GM20431 (cell line): ENCODE data around the gene CASP3.

Experiments
- in situ Hi-C: fragments of 300-500 bp; cut with MseI, MboI; formaldehyde crosslinking; loops from one replicate; pipeline ENCODE4 v1.15.0; 2020; ENCODE audit warnings: low sequenced_read_pairs; ENCODE audit not compliant: unreplicated experiment

The CASP3 gene

GRCh38 chr4:184649026-184649970 lies at the start of gene CASP3, which contains the start of gene PRIMPOL:
TSS of gene CASP3 (minus strand) at chr4:184649447. CDS start at chr4:184638453, 10,994 bp downstream.
TSS of gene PRIMPOL (plus strand) at chr4:184649738. CDS start at chr4:184657141, 7,403 bp downstream.
- in situ Hi-C loops, result no loop called here

GRCh38 chr4:184697956-184698355 lies 48.7 kb upstream of the CASP3 start:
- in situ Hi-C loops, result no loop called here

- in situ Hi-C loops, result no loop called here
These were observed 46.1 kb upstream of the CASP3 start for GRCh38 chr4:184695178-184695896.

GRCh38 chr4:184694412-184694956 lies 45.2 kb upstream of the CASP3 start:
- in situ Hi-C loops, result no loop called here

GRCh38 chr4:184693056-184693455 lies 43.8 kb upstream of the CASP3 start:
- in situ Hi-C loops, result no loop called here

- in situ Hi-C loops, result no loop called here
These were observed 40.4 kb upstream of the CASP3 start for GRCh38 chr4:184689681-184690080.

- in situ Hi-C loops, result no loop called here
These were observed 39.2 kb upstream of the CASP3 start for GRCh38 chr4:184688447-184688846.

GRCh38 chr4:184688005-184688404 lies 38.8 kb upstream of the CASP3 start:
- in situ Hi-C loops, result no loop called here

GRCh38 chr4:184684491-184685189 lies 35.4 kb upstream of the CASP3 start:
- in situ Hi-C loops, result no loop called here

- in situ Hi-C loops, result no loop called here
These were observed 32.7 kb upstream of the CASP3 start for GRCh38 chr4:184681916-184682315.

- in situ Hi-C loops, result no loop called here
These were observed 31.5 kb upstream of the CASP3 start for GRCh38 chr4:184680698-184681097.

- in situ Hi-C loops, result no loop called here
These were observed 26.7 kb upstream of the CASP3 start for GRCh38 chr4:184675821-184676492.

- in situ Hi-C loops, result no loop called here
These were observed 25.8 kb upstream of the CASP3 start for GRCh38 chr4:184675018-184675417.

- in situ Hi-C loops, result no loop called here
These were observed 24.8 kb upstream of the CASP3 start for GRCh38 chr4:184674011-184674410.

- in situ Hi-C loops, result no loop called here
These were observed 23.5 kb upstream of the CASP3 start for GRCh38 chr4:184672741-184673140.

GRCh38 chr4:184671101-184671500 lies 21.9 kb upstream of the CASP3 start:
- in situ Hi-C loops, result no loop called here

- in situ Hi-C loops, result no loop called here
These were observed 20.0 kb upstream of the CASP3 start for GRCh38 chr4:184669251-184669650.

GRCh38 chr4:184668511-184669114 lies 19.4 kb upstream of the CASP3 start:
- in situ Hi-C loops, result no loop called here

- in situ Hi-C loops, result no loop called here
These were observed 18.8 kb upstream of the CASP3 start for GRCh38 chr4:184668096-184668495.
